ENCODE results near the gene MRPS30. TPM values are rescaled to one million over a fixed set of nuclear protein-coding genes. Genes with fewer than 3 reads are reported as not detected.
"Not testable (repeated sequence)": the region's sequence is repeated elsewhere in the genome, so short reads cannot be mapped to it uniquely, and the experiment has no call there.

Gene MRPS30
- total RNA-seq, 1 donor from 2014 or later = 70.2 TPM

- DNase-seq (ENCODE audit: low spot score) = peak; percentile 81
- intact Hi-C loops (cut with DNase I) = no loop called here
These were observed 638 bp downstream of the MRPS30 start for GRCh38 chr5:44809215-44809955.

- intact Hi-C loops (cut with DNase I) = no loop called here
- no peak for DNase-seq (ENCODE audit: low spot score)
These were observed 1.2 kb downstream of the MRPS30 start for GRCh38 chr5:44809956-44810420.

DNA sequence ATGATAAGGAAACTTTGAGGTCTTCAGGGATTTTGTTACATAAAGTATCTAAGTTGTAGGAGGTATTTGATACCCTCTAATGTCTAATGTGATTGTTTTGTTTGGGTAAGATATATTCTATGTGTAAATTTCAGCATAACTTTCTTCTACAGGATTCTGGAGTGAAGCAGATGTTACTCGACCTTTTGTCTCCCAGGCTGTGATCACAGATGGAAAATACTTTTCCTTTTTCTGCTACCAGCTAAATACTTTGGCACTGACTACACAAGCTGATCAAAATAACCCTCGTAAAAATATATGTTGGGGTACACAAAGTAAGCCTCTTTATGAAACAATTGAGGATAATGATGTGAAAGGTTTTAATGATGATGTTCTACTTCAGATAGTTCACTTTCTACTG lies 6.0 kb downstream of the MRPS30 start:
- intact Hi-C loops (cut with DNase I) = no loop called here
- DNase-seq (ENCODE audit: low spot score) = no peak

DNA sequence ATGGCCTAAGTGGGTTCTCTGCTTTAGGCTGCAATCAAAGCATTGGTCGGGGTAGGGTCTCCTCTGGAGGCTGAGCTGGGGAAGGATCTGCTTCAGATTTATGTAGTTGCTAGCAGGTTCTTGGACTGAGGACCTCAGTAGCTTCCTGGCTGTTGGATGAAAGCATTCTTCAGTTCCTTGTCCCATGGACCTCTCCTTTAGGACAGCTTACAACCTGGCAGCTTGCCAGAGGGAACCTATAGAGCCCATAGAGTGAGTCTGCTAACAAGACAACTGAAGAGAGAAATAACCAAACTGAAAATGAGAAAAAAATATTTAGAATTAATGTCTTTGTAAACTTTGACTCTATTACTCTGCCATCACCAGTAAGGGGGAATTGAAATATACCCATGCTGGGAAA lies 12.4 kb downstream of the MRPS30 start:
- intact Hi-C loops (cut with DNase I) = no loop called here
- no peak for DNase-seq (ENCODE audit: low spot score)

- DNase-seq (ENCODE audit: low spot score); intact Hi-C loops (cut with DNase I): not testable (repeated sequence)
These were observed 15.9 kb downstream of the MRPS30 start for GRCh38 chr5:44824662-44825061.

DNA sequence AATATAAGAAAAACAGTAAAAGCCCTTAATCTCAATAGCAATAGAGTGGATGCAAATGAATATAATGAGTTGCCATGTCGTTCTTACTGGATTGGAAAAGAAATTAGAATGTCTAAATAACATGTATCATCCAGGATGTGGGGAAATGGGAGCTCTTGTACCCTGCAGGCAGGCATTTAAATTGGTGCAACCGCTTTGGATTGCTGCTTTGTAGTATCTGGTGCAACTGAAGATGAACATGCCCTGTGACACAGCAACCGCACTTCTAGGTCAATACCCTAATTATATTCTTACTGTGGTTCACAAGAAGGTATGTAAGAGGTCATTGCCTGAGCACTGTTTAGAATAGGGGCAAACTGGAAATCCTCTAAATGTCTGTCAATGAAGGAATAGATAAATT lies 18.9 kb downstream of the MRPS30 start:
- DNase-seq (ENCODE audit: low spot score) = no peak
- intact Hi-C loops (cut with DNase I) = no loop called here

DNA sequence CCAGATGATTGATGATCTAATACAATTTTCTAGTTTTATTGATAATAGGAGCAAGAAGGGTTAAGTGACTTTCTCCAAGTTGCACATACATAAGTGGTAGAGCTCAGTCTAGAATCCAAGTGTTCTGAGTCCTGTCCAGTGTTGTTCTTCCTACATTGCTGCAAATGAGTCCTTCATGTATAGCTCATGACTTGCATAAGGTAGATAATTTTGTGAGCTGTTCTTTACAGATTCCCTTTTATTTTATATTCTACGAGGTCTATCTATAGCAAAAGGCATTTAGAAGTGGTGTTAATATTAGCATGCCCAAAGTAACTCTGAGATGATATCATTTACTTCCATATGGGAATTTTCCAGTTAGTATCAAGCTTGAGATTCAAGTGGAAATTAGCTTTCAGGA lies 20.0 kb downstream of the MRPS30 start:
- intact Hi-C loops (cut with DNase I) = no loop called here

GRCh38 chr5:44830951-44831350 lies 22.2 kb downstream of the MRPS30 start:
- DNase-seq (ENCODE audit: low spot score) = no peak
- intact Hi-C loops (cut with DNase I) = no loop called here

More for the DNA sequence above, 20.0 kb downstream of the MRPS30 start:
- no peak for DNase-seq (ENCODE audit: low spot score)

DNA sequence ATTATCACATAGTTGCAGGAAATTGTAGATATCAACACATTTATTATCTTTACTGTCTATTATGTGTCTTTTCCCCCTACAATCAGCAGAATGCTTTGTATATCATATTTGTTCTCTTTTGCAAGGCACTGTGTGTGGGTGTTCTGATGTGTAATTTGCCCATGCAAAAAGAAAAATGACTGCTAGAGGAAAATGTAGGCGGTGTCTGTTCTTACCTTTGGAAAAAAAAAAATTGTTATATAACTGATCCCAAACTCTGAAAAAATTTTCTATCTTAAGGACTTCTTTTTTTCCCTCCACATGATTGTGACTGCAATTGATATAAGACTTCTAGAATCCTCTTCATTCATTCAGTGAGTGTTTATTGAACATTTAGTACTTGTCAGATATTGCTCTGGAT lies 24.5 kb downstream of the MRPS30 start:
- intact Hi-C loops (cut with DNase I) = no loop called here
- DNase-seq (ENCODE audit: low spot score) = no peak

DNA sequence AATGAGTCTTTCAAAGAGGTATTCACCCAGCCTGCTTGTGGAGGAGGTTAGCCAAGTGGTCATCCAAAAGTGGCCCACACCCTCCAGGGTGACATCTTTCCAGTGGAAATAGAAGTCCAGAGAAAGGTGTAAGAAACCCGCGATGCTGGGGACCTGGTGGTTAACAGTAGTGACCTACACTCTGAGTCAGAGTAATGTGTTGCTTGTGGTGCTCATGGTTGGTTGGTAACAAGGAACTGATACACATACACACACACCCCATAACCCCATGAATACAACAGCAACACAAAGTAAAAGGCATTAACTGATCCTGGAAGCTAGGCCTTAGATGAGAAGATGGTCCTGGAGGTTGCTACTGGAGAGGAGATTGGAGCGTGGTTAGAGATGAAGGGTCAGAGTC lies 26.9 kb downstream of the MRPS30 start:
- intact Hi-C loops (cut with DNase I) = no loop called here
- DNase-seq (ENCODE audit: low spot score) = no peak

DNA sequence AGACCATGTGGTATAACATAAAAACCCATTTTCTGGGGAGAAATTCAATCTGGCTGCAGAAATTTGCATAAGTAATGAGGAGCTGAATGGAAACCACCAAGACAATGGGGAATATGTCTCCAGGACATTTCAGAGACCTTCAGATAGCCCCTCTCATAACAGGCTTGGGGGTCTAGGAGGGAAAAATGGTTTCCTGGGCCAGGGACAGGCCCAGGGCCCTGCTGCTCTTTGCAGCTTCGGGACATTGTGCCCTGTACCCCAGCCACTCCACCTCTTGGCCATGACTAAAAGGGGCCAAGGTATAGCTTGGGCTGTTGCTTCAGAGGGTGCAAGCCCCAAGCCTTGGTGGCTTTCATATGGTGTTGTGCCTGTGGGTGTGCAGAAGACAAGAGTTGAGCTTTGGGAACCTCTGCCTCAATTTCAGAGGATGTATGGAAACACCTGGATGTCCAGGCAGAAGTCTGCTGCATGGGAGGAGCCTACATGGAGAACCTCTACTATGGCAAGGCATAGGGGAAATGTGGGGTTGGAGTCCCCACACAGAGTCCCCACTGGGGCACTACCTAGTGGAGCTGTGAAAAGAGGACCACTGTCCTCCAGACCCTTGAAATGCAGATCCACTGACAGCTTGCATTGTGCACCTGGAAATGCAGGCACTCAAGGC lies 30.4 kb downstream of the MRPS30 start:
- intact Hi-C loops (cut with DNase I) = no loop called here

DNA sequence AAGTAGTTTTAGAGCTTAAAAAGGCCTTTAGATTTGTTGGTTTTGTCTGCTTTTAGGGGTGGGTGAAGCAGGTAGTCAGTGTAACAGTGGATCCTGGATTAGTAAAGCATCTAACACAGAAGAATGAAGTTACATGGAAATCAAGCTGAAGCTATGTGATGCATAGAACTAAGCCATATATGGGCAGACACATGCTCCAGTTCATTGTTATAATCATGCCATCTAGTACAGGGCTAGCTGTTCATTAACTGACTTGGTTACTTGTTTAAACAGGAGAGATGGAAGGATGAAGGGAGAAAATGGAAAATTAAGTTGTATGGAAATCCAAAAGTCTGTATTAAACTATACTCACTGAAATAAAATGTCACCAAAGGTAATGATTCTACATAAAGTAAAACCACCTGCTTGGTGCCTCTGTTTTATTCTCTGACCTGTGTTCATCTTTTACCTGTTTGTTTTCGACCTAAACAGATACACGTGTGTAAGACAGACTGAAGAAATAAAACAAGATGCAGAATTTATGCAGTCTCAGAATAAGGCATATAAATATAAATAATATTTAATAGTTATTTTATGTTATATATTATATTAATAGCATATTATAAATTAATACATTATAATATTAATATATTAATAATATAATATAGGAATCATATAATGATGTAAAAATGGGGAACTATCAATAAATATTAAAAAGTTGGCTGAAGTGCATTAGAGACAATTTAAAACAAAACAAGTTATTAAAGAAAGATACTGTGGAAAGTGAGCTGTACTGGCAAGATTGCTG lies 33.9 kb downstream of the MRPS30 start:
- intact Hi-C loops (cut with DNase I) = no loop called here
- no peak for DNase-seq (ENCODE audit: low spot score)

More for the DNA sequence above, 30.4 kb downstream of the MRPS30 start:
- DNase-seq (ENCODE audit: low spot score) = no peak

GRCh38 chr5:44844744-44845143 lies 36.0 kb downstream of the MRPS30 start:
- intact Hi-C loops (cut with DNase I) = no loop called here
- DNase-seq (ENCODE audit: low spot score) = no peak

DNA sequence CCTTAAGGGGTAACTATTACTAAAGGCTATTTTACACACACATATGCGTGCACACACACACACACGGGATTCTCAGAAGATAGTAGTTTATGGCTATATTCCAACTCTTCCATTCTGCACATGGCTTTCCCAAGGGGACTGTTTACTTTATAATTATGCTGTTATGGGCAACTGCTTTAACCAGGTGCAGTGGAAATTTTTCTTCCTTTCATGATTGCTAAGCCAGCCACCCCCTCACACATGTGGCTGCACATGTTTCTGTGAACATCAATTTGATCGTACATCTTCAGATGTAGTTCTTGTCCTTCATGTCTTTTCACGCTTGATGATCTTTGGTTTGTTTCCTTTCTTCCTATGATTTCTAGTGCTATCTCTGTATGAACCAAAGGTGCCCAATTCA lies 37.0 kb downstream of the MRPS30 start:
- DNase-seq (ENCODE audit: low spot score) = no peak
- intact Hi-C loops (cut with DNase I) = no loop called here

DNA sequence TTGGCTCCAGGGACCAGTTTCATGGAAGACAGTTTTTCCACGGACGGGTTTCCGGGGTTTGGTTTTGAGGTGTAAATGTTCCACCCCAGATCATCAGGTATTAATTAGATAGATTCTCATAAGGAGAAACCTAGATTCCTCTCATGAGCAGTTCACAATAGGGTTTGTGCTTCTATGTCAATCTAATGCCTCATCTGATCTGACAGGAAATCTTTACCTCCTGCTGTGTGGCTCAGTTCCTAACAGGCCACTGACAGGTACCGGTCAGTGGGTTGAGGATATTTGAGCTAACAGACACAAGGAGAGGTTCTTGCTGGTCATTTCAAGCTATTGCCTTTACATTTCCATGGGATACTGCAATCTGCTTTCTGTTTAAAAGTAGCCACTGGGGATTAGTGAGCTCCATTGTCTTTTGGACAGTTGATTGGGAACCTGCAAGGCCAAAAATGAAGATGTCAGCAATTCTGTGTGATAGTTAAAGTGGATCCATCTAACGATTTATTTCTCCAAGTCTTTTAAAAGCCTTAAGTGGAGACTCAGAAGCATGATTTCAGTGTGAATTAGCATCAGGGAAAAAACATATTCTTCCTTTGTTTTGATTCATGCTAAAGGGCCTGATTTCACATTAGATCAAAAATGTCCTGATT lies 38.6 kb downstream of the MRPS30 start:
- intact Hi-C loops (cut with DNase I) = no loop called here
- no peak for DNase-seq (ENCODE audit: low spot score)

GRCh38 chr5:44860267-44860666 lies 51.5 kb downstream of the MRPS30 start:
- DNase-seq (ENCODE audit: low spot score) = no peak
- intact Hi-C loops (cut with DNase I) = no loop called here

DNA sequence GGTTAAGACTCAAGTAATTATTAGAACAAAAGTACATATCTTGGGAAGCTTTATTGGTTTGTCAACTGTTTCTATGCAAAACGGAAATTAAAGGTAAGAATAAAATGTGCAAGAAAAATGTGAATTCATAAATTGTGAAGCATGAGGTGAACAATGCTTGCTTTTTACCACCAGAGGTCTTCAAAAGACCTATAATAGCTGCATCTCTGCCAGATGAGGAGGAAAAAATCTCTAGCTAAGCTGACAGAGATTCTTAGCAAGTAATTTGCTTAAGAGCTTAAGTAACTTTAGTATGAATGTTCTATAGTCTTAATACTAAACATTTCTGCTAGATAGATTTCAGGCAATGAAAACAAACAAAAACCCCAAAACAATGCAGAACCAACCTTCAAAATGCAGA lies 54.1 kb downstream of the MRPS30 start:
- intact Hi-C loops (cut with DNase I) = no loop called here
- no peak for DNase-seq (ENCODE audit: low spot score)
